A549 treated with GW870086 at 1 μM for 4 hours (cell line): Measurements from ENCODE around the gene MAP9. TPM values are rescaled to one million over a fixed set of nuclear protein-coding genes. Genes with fewer than 3 reads are reported as not detected.

Experiments
- total RNA-seq: library from RNA; stranded (reverse); fragments of 200-300 nt; extraction: Qiagen RNA extraction; gene quantifications from 5 replicates; pipeline ENCODE4 v1.2.3, GENCODE V29; 2022; ENCODE audit warnings: low read depth

MAP9 gene
- 5.0 to 5.9 TPM (median 5.4 TPM) in 5 replicates for total RNA-seq

GRCh38 chr4:155376387-155377268 is at the start of gene MAP9:
MAP9 (minus strand) TSS chr4:155376965; CDS start chr4:155375850, 1,115 bp downstream.

Other genes with a start within 250 kb of the MAP9 start
- gene NPY2R, start 168.3 kb downstream of the MAP9 start, total RNA-seq: 0.03 TPM in 2 of 5 replicates, not detected in the others